AG04449 (cell line): ENCODE results near the gene RNASE9.

ENCODE experiments used
- CTCF ChIA-PET: fragments of 350-600 bp; formaldehyde crosslinking; extraction: SDS; loops from one replicate; lab custom pipeline; 2021; ENCODE audit warnings: antibody characterized with exemption; lab: Yijun Ruan, JAX
- POLR2A ChIA-PET: fragments of 400-600, 350-600 bp; formaldehyde crosslinking; extraction: SDS; loops from one replicate; lab custom pipeline; 2020; ENCODE audit warnings: antibody characterized with exemption, inconsistent platforms; lab: Yijun Ruan, JAX
- DNase-seq: peaks from one replicate; pipeline ENCODE4 v3.0.0-alpha.2; 2010; ENCODE audit warnings: low read depth, low spot score
- H3K4me3 ChIP-seq: 2 replicates; pipeline ENCODE4 v1.5.1; 2011; ENCODE audit warnings: low read depth, mild to moderate bottlenecking, control low read depth, low read length
- TF ChIP-seq, protein P1 (sequence below): IDR thresholded peaks from one replicate; pipeline ENCODE4 v1.5.1; 2011; ENCODE audit warnings: mild to moderate bottlenecking, moderate library complexity, low read length, control low read depth, inconsistent platforms; ENCODE audit not compliant: insufficient read depth; ENCODE audit errors: missing control alignments

Gene RNASE9

GRCh38 chr14:20546877-20547276 lies 14.0 kb downstream of the RNASE9 start:
- POLR2A ChIA-PET: no interaction called here
- DNase-seq: no peak
- CTCF ChIA-PET: interaction anchor here (1.2 kb wide), 1 partner anchor 16 kb away, joined by 5 read pairs; no protein-coding TSS in a partner anchor

GRCh38 chr14:20539906-20540305 lies 20.9 kb downstream of the RNASE9 start:
- CTCF ChIA-PET: interaction anchor here (1.3 to 2.6 kb wide), 2 partner anchors 9 to 12 kb away, joined by 3 to 12 read pairs; no protein-coding TSS in a partner anchor
- no peak for DNase-seq

More at GRCh38 chr14:20546877-20547276, 14.0 kb downstream of the RNASE9 start:
- TF ChIP-seq, protein P1, sequence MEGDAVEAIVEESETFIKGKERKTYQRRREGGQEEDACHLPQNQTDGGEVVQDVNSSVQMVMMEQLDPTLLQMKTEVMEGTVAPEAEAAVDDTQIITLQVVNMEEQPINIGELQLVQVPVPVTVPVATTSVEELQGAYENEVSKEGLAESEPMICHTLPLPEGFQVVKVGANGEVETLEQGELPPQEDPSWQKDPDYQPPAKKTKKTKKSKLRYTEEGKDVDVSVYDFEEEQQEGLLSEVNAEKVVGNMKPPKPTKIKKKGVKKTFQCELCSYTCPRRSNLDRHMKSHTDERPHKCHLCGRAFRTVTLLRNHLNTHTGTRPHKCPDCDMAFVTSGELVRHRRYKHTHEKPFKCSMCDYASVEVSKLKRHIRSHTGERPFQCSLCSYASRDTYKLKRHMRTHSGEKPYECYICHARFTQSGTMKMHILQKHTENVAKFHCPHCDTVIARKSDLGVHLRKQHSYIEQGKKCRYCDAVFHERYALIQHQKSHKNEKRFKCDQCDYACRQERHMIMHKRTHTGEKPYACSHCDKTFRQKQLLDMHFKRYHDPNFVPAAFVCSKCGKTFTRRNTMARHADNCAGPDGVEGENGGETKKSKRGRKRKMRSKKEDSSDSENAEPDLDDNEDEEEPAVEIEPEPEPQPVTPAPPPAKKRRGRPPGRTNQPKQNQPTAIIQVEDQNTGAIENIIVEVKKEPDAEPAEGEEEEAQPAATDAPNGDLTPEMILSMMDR: no peak
- no peak overlapping the region for H3K4me3 ChIP-seq

GRCh38 chr14:20530771-20531571 lies 29.9 kb downstream of the RNASE9 start:
- CTCF ChIA-PET: interaction anchor here (0.6 to 2.3 kb wide), 20 partner anchors 9 to 440 kb away, joined by 3 to 16 read pairs (median 4); no protein-coding TSS in a partner anchor
- POLR2A ChIA-PET: no interaction called here
- TF ChIP-seq, protein P1: peak; percentile 77
- no peak overlapping the region for H3K4me3 ChIP-seq
- no peak for DNase-seq

More at GRCh38 chr14:20539906-20540305, 20.9 kb downstream of the RNASE9 start:
- POLR2A ChIA-PET: no interaction called here
- TF ChIP-seq, protein P1: no peak
- no peak overlapping the region for H3K4me3 ChIP-seq

DNA sequence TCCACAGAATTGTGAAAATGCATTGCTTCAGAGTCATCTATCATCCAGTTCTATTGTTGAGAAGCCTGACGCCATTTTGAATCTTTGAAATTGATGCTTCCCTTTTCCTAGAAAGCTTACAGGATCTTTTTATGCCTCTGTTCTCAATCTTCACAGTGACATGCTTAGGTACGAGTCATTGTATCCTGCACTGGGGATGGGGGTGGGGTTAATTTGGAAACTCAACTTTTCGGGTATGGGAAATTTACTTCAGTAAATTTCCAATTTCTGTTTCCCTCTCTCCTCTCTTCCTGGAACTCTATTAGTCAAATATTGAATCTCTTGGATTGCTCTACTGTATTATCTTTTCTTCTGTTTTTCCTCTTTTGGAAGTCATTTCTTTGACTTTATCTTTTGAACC lies 31.0 kb downstream of the RNASE9 start:
- TF ChIP-seq, protein P1: no peak
- ChIA-PET POLR2A (no interaction called here), CTCF (interaction anchor here (1.0 to 2.3 kb wide), 12 partner anchors 11 to 155 kb away, joined by 3 to 16 read pairs (median 4); no protein-coding TSS in a partner anchor)
- no peak for DNase-seq
- H3K4me3 ChIP-seq: no peak overlapping the region

DNA sequence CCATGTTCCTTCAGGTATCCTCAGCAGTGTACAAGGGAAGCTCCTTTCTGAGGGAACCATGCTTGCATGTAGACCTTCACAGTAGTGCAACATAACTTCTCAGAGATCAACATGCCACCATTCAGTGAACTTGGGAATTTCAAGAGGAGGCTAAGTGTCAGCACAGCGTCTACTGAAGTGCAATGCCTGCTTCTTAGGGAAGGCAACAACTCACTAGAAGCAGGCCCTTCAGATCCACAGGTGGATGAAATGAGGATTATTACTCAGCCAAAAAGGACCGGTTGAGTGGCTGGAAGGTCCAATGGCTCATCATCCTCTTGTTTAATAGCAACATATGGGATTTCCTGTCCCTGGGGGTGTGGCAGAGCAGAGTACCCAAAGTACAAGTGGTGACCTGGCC lies 36.8 kb downstream of the RNASE9 start:
- ChIA-PET POLR2A (no interaction called here), CTCF (interaction anchor here (1.1 to 1.7 kb wide), 2 partner anchors 9 to 168 kb away, joined by 3 to 4 read pairs; no protein-coding TSS in a partner anchor)
- no peak for DNase-seq
- TF ChIP-seq, protein P1: no peak
- H3K4me3 ChIP-seq: no peak overlapping the region

GRCh38 chr14:20522332-20522731 lies 38.5 kb downstream of the RNASE9 start:
- ChIA-PET POLR2A (no interaction called here), CTCF (no interaction called here)
- TF ChIP-seq, protein P1: no peak

More at GRCh38 chr14:20522332-20522731, 38.5 kb downstream of the RNASE9 start:
- no peak overlapping the region for H3K4me3 ChIP-seq
- no peak for DNase-seq
